ENCODE measurements around the gene GTSF1L. TPM values are rescaled to one million over a fixed set of nuclear protein-coding genes. Genes with fewer than 3 reads are reported as not detected.

GTSF1L gene
- total RNA-seq, 1 experiment from 2014 or later = not detected

DNA sequence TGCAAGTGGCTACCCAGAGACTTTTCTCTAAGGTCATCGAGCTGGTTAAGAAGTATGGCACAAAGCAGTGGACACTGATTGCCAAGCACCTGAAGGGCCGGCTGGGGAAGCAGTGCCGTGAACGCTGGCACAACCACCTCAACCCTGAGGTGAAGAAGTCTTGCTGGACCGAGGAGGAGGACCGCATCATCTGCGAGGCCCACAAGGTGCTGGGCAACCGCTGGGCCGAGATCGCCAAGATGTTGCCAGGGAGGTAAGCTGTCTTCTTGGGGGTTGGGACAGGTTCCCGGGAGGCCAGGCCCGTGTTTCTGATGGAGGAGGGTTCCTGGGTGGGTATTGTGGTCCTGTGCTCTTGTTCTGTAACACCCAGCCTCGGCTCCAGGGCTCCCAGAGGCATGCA, 40.0 kb downstream of the GTSF1L start:
- CTCF ChIA-PET = no interaction called here

DNA sequence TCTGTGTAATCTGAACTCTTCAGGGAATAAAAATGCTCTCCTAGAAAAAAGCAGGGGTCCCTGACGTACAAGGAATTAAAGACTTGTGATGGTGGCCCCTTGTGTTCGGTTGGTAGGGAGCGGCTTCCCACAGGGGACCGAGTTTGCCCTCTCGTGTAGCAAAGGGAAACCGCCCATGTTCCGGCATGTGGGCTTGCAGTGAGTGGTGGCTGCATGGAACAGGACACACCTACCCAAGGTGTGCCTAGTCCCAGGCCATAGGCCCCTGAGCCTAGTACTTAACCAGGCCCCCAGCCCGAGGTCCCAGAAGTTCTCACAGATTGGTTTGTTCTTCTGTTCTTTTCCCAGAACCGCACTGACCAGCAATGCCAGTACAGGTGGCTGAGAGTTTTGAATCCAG, 44.4 kb downstream of the GTSF1L start:
- POLR2A ChIA-PET (ENCODE audit: unreplicated experiment) = no interaction called here
- BruUV-seq (replicated peaks) = no TSS peak

More for the DNA sequence above, 40.0 kb downstream of the GTSF1L start:
- DNase-seq = no peak
- Histone ChIP-seq H3K9me2 (ENCODE audit: insufficient read depth) (no peaks in the 10 kb centered on the region), H3K79me2 (ENCODE audit: low read depth) (no peaks in the 10 kb centered on the region), H2AFZ (no peak overlapping the region), H3K4me3 (no peak overlapping the region), H3K27me3 (ENCODE audit: insufficient read depth, low read depth) (no peaks in the 10 kb centered on the region), H3K9me3 (ENCODE audit: insufficient read depth, low read depth) (no peaks in the 10 kb centered on the region), H3K27ac (no peak overlapping the region), H4K20me1 (ENCODE audit: insufficient read depth) (no peaks in the 10 kb centered on the region), H3K36me3 (ENCODE audit: low read depth) (0 out of 2 replicates have a peak, but pooled peaks cover 9% of the 10 kb centered on the region), H3K4me2 (no peak overlapping the region), H3F3A (ENCODE audit: insufficient read depth, low read depth) (no peaks in the 10 kb centered on the region), H3K4me1 (replicated peaks; ENCODE audit: insufficient read depth) (no peaks in the 10 kb centered on the region)
- TF ChIP-seq EZH2 (IDR thresholded peaks at IDR 0.05; ENCODE audit: low read depth) = no peak
- TF ChIP-seq, protein P1, sequence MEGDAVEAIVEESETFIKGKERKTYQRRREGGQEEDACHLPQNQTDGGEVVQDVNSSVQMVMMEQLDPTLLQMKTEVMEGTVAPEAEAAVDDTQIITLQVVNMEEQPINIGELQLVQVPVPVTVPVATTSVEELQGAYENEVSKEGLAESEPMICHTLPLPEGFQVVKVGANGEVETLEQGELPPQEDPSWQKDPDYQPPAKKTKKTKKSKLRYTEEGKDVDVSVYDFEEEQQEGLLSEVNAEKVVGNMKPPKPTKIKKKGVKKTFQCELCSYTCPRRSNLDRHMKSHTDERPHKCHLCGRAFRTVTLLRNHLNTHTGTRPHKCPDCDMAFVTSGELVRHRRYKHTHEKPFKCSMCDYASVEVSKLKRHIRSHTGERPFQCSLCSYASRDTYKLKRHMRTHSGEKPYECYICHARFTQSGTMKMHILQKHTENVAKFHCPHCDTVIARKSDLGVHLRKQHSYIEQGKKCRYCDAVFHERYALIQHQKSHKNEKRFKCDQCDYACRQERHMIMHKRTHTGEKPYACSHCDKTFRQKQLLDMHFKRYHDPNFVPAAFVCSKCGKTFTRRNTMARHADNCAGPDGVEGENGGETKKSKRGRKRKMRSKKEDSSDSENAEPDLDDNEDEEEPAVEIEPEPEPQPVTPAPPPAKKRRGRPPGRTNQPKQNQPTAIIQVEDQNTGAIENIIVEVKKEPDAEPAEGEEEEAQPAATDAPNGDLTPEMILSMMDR (conservative IDR thresholded peaks at IDR 0.05) = no peak
- no TSS peak for BruUV-seq (replicated peaks)
- intact Hi-C loops (cut with micrococcal nuclease; ENCODE audit: unreplicated experiment) = no loop called here
- POLR2A ChIA-PET (ENCODE audit: unreplicated experiment) = no interaction called here

GRCh38 chr20:43681991-43682410, 44.8 kb downstream of the GTSF1L start:
- Histone ChIP-seq H3K27me3 (ENCODE audit: insufficient read depth, low read depth) (no peaks in the 10 kb centered on the region), H3K4me1 (replicated peaks; ENCODE audit: insufficient read depth) (no peaks in the 10 kb centered on the region), H3K9me3 (ENCODE audit: insufficient read depth, low read depth) (no peaks in the 10 kb centered on the region), H3F3A (ENCODE audit: insufficient read depth, low read depth) (0 out of 2 replicates have a peak, but pooled peaks cover 6% of the 10 kb centered on the region), H3K79me2 (ENCODE audit: low read depth) (0 out of 2 replicates have a peak, but pooled peaks cover 4% of the 10 kb centered on the region), H3K36me3 (ENCODE audit: low read depth) (0 out of 2 replicates have a peak, but pooled peaks cover 9% of the 10 kb centered on the region), H3K9me2 (ENCODE audit: insufficient read depth) (no peaks in the 10 kb centered on the region), H4K20me1 (ENCODE audit: insufficient read depth) (no peaks in the 10 kb centered on the region), H3K4me2 (no peak overlapping the region), H3K4me3 (no peak overlapping the region), H2AFZ (no peak overlapping the region), H3K27ac (no peak overlapping the region)
- DNase-seq = no peak
- POLR2A ChIA-PET (ENCODE audit: unreplicated experiment) = interaction anchor here (0.6 kb wide), 1 partner anchor 1198 kb away, joined by 5 read pairs; no protein-coding TSS in a partner anchor
- BruUV-seq (replicated peaks) = no TSS peak
- intact Hi-C loops (cut with micrococcal nuclease; ENCODE audit: unreplicated experiment) = no loop called here
- CTCF ChIA-PET = no interaction called here
- TF ChIP-seq, protein P1 (conservative IDR thresholded peaks at IDR 0.05) = no peak
- no peak for TF ChIP-seq EZH2 (IDR thresholded peaks at IDR 0.05; ENCODE audit: low read depth)

More for the DNA sequence above, 44.4 kb downstream of the GTSF1L start:
- TF ChIP-seq EZH2 (IDR thresholded peaks at IDR 0.05; ENCODE audit: low read depth) = no peak
- TF ChIP-seq, protein P1 (conservative IDR thresholded peaks at IDR 0.05) = no peak
- Histone ChIP-seq H3K36me3 (ENCODE audit: low read depth) (0 out of 2 replicates have a peak, but pooled peaks cover 9% of the 10 kb centered on the region), H3K9me2 (ENCODE audit: insufficient read depth) (no peaks in the 10 kb centered on the region), H3K4me1 (replicated peaks; ENCODE audit: insufficient read depth) (no peaks in the 10 kb centered on the region), H3K27ac (no peak overlapping the region), H4K20me1 (ENCODE audit: insufficient read depth) (no peaks in the 10 kb centered on the region), H3K9me3 (ENCODE audit: insufficient read depth, low read depth) (no peaks in the 10 kb centered on the region), H3K4me3 (no peak overlapping the region), H2AFZ (no peak overlapping the region), H3K27me3 (ENCODE audit: insufficient read depth, low read depth) (no peaks in the 10 kb centered on the region), H3K4me2 (no peak overlapping the region), H3K79me2 (ENCODE audit: low read depth) (no peaks in the 10 kb centered on the region), H3F3A (ENCODE audit: insufficient read depth, low read depth) (0 out of 2 replicates have a peak, but pooled peaks cover 6% of the 10 kb centered on the region)
- no peak for DNase-seq
- CTCF ChIA-PET = no interaction called here
- intact Hi-C loops (cut with micrococcal nuclease; ENCODE audit: unreplicated experiment) = no loop called here
